Measurements from ENCODE around the gene LSP1.

DNA sequence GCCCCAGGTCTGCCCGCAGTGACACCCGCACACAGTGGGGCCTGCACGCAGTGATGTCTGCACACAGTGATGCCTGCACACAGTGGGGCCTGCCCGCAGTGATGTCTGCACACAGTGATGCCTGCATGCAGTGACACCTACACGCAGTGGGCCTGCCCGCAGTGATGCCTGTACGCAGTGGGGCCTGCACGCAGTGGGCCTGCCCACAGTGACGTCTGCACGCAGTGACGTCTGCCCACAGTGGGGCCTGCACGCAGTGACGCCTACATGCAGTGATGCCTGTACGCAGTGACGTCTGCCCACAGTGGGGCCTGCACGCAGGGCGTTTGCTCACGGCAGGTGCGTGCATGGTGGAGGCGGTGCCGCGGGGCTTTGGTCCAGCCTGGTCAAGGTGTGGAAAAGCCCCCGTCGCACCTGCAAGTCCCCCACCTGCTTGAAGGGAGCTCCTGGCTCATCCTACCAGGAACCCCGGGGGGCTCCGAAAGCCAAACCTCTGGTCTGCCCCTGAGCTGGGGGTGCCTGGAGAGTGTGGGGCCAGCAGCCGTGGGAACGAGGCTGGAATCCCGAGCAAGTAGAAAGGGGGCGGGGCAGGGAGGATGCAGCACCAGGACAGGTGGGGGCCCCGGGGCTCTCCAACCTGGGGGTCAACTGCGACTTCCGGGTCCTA, 27.0 kb upstream of the LSP1 start:
- TF ChIP-seq, protein P1, sequence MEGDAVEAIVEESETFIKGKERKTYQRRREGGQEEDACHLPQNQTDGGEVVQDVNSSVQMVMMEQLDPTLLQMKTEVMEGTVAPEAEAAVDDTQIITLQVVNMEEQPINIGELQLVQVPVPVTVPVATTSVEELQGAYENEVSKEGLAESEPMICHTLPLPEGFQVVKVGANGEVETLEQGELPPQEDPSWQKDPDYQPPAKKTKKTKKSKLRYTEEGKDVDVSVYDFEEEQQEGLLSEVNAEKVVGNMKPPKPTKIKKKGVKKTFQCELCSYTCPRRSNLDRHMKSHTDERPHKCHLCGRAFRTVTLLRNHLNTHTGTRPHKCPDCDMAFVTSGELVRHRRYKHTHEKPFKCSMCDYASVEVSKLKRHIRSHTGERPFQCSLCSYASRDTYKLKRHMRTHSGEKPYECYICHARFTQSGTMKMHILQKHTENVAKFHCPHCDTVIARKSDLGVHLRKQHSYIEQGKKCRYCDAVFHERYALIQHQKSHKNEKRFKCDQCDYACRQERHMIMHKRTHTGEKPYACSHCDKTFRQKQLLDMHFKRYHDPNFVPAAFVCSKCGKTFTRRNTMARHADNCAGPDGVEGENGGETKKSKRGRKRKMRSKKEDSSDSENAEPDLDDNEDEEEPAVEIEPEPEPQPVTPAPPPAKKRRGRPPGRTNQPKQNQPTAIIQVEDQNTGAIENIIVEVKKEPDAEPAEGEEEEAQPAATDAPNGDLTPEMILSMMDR (IDR thresholded peaks at IDR 0.05; ENCODE audit: insufficient read depth, low read length): no peak
- TF ChIP-seq, protein P2, sequence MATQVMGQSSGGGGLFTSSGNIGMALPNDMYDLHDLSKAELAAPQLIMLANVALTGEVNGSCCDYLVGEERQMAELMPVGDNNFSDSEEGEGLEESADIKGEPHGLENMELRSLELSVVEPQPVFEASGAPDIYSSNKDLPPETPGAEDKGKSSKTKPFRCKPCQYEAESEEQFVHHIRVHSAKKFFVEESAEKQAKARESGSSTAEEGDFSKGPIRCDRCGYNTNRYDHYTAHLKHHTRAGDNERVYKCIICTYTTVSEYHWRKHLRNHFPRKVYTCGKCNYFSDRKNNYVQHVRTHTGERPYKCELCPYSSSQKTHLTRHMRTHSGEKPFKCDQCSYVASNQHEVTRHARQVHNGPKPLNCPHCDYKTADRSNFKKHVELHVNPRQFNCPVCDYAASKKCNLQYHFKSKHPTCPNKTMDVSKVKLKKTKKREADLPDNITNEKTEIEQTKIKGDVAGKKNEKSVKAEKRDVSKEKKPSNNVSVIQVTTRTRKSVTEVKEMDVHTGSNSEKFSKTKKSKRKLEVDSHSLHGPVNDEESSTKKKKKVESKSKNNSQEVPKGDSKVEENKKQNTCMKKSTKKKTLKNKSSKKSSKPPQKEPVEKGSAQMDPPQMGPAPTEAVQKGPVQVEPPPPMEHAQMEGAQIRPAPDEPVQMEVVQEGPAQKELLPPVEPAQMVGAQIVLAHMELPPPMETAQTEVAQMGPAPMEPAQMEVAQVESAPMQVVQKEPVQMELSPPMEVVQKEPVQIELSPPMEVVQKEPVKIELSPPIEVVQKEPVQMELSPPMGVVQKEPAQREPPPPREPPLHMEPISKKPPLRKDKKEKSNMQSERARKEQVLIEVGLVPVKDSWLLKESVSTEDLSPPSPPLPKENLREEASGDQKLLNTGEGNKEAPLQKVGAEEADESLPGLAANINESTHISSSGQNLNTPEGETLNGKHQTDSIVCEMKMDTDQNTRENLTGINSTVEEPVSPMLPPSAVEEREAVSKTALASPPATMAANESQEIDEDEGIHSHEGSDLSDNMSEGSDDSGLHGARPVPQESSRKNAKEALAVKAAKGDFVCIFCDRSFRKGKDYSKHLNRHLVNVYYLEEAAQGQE (IDR thresholded peaks at IDR 0.05; ENCODE audit: insufficient replicate concordance, low read depth): no peak
